Measurements from ENCODE around the gene TM9SF4.

DNA sequence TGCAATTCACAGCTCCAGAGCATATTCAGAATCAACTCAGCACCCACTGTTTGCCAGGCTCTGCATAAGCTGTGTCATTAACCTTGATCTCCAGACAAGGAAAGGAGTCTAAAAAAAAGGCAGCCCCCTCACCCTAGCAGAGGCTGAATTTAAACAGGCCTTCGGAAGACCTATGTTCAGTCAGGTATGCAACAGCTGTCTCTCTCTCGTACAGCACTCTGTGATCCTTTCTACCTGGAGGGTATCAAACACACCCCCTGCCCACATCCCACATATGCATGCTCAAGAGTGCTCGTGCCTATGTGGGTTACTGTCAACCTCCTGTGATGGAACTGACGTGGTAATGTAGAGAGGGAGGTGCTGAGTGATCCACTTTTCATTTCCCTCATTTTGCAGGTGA, 89.5 kb downstream of the TM9SF4 start:
- TF ChIP-seq EZH2 (IDR thresholded peaks at IDR 0.05) (no peak), POLR2AphosphoS5 (IDR thresholded peaks at IDR 0.05; ENCODE audit: borderline replicate concordance, low read depth, low read length) (no peak), FOXP2 (optimal IDR thresholded peaks at IDR 0.05; ENCODE audit: control extremely low read depth, extremely low read length, insufficient read depth) (no peak)
